Panc1 (cell line): ENCODE data around the gene LSS. TPM values are rescaled to one million over a fixed set of nuclear protein-coding genes. Genes with fewer than 3 reads are reported as not detected.

Source experiments
- ATAC-seq: fragments of 200-7000 bp; cut with Tn5 transposase; 2 replicates; pipeline ENCODE4 v1.9.1; 2020; ENCODE audit warnings: mild to moderate bottlenecking, moderate library complexity
- BruUV-seq: library from RNA; stranded (reverse); fragments of 400-500 nt; replicated peaks from 2 replicates; lab custom pipeline; 2021; lab: Mats Ljungman, UMichigan
- CTCF ChIA-PET: fragments of 300-600 bp; sonication (Branson Sonifier 250); formaldehyde crosslinking; loops from one replicate; lab custom pipeline; 2022; ENCODE audit warnings: antibody characterized with exemption; lab: Charles Lee
- POLR2A ChIA-PET: fragments of 300-600 bp; sonication (Branson Sonifier 250); formaldehyde crosslinking; loops from one replicate; lab custom pipeline; 2022; ENCODE audit warnings: antibody characterized with exemption; lab: Charles Lee
- DNase-seq: peaks from one replicate; pipeline ENCODE4 v3.0.0-alpha.2; 2010; ENCODE audit warnings: low read depth, low spot score
- H3K27ac ChIP-seq: 2 replicates; pipeline ENCODE4 v1.5.1; 2011; ENCODE audit warnings: mild to moderate bottlenecking, low read length, inconsistent platforms
- H3K27me3 ChIP-seq: fragments of 200-500 bp; sonication (Bioruptor generic); 2 replicates; pipeline ENCODE4 v1.6.0; 2014; ENCODE audit warnings: low read length, inconsistent platforms; ENCODE audit not compliant: control insufficient read depth, insufficient read depth
- H3K36me3 ChIP-seq: fragments of 200-500 bp; sonication (Bioruptor generic); 2 replicates; pipeline ENCODE4 v1.5.1; 2014; ENCODE audit warnings: inconsistent platforms, mild to moderate bottlenecking, low read length, moderate library complexity; ENCODE audit not compliant: control insufficient read depth, insufficient read depth
- H3K4me1 ChIP-seq: 2 replicates; pipeline ENCODE4 v1.5.1; 2011; ENCODE audit warnings: inconsistent platforms, mild to moderate bottlenecking, low read length, moderate library complexity; ENCODE audit not compliant: control insufficient read depth, insufficient read depth
- H3K4me3 ChIP-seq, 2 experiments: 2 replicates each; pipeline ENCODE4 v1.5.1; 2011 to 2012; ENCODE audit warnings: low read depth in 2 of 2, low read length in 2 of 2, mild to moderate bottlenecking in 2 of 2, inconsistent platforms in 1 of 2, moderate library complexity in 1 of 2
- H3K9me3 ChIP-seq: fragments of 200-500 bp; sonication (Bioruptor generic); 2 replicates; pipeline ENCODE4 v1.5.1; 2014; ENCODE audit warnings: low read depth, mild to moderate bottlenecking, inconsistent platforms, low read length, moderate library complexity; ENCODE audit not compliant: control insufficient read depth, insufficient read depth
- POLR2AphosphoS5 ChIP-seq: IDR thresholded peaks from 2 replicates; pipeline ENCODE4 v1.6.1; 2012; ENCODE audit warnings: mild to moderate bottlenecking, low read depth, low read length, moderate library complexity
- REST ChIP-seq, 2 experiments: IDR thresholded peaks; 2 replicates each; pipeline ENCODE4 v1.6.1; 2011 to 2012; ENCODE audit warnings: low read depth in 2 of 2, control low read depth in 1 of 2, low read length in 1 of 2, mild to moderate bottlenecking in 1 of 2, moderate library complexity in 1 of 2; ENCODE audit not compliant: insufficient read depth in 1 of 2
- SIN3A ChIP-seq: IDR thresholded peaks from 2 replicates; pipeline ENCODE4 v1.6.1; 2012; ENCODE audit warnings: low read depth, mild to moderate bottlenecking, low read length, moderate library complexity, borderline replicate concordance; ENCODE audit not compliant: insufficient read depth
- TCF7L2 ChIP-seq: IDR thresholded peaks from 2 replicates; pipeline ENCODE4 v1.6.1; 2011; ENCODE audit warnings: mild to moderate bottlenecking, low read depth, low read length, inconsistent platforms
- in situ Hi-C: cut with HindIII; loops from 2 replicates; pipeline ENCODE4 v1.10.0; 2016; ENCODE audit warnings: low sequenced_read_pairs, low pct_unique_long_range_greater_than_20kb
- intact Hi-C: fragments of 100-400 bp; cut with micrococcal nuclease; formaldehyde crosslinking; loops from one replicate; pipeline ENCODE4 v1.10.0; 2022; ENCODE audit not compliant: unreplicated experiment
- total RNA-seq: library from RNA; stranded (reverse); gene quantifications from one replicate; pipeline ENCODE4 v1.2.1, GENCODE V29; 2021; ENCODE audit not compliant: unreplicated experiment
- TF ChIP-seq, protein P1 (sequence below): fragments of 450-650 bp; IDR thresholded peaks from 2 replicates; pipeline ENCODE4 v1.5.1; 2017; ENCODE audit warnings: mild to moderate bottlenecking

Gene LSS
- total RNA-seq, 1 experiment from 2014 or later = 111 TPM

DNA sequence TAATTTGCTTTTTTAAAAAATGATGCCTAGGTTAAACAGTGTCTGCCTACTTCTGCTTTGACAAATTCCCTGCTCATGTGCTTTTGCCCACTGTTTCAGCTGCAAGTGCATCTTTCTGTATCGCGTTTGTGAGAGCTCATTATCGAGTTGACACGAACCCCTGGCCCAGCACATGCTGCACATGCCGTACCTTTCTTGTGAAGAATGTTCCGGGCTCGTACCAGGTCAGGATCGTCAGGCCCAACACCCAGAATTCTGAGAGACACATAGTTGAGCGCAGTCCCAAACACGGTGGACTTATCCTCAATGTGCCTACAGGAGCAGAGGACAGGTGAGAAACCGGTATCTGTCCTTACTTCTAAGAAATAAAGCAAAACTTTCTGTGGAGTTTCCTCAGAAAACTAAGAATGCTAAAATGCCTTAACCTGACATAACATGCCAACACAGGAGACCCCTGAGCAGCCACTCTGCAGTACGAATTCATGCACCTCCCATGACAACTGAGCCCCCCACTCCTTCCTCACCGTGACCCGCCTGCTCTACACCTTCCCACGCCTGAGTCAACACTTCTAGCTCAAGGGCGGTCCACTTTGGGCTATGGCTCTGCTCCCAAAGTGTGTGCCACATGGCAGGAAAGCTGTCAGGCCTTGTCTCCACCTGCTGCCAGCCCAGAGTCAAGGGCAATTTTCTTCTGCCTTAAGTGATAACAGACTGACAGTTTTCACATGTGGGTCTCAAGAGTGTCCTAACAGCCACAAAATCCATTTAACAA, 6.7 kb downstream of the LSS start:
- Histone ChIP-seq H3K27me3 (no peaks in the 10 kb centered on the region), H3K4me1 (peaks cover 7% of the 10 kb centered on the region), H3K27ac (no peak overlapping the region), H3K4me3 (no peak overlapping the region), H3K36me3 (no peaks in the 10 kb centered on the region), H3K9me3 (no peaks in the 10 kb centered on the region)
- no peak for DNase-seq
- POLR2A ChIA-PET = no interaction called here
- in situ Hi-C loops (no loop called here), intact Hi-C loops (no loop called here)
- CTCF ChIA-PET = no interaction called here
- no TSS peak for BruUV-seq
- TF ChIP-seq SIN3A (no peak), REST (IDR thresholded peaks at IDR 0.05; ENCODE audit: insufficient read depth in 1 of 2, low read depth in 2 of 2, low read length in 1 of 2) (no peak), TCF7L2 (no peak), POLR2AphosphoS5 (no peak)
- TF ChIP-seq, protein P1, sequence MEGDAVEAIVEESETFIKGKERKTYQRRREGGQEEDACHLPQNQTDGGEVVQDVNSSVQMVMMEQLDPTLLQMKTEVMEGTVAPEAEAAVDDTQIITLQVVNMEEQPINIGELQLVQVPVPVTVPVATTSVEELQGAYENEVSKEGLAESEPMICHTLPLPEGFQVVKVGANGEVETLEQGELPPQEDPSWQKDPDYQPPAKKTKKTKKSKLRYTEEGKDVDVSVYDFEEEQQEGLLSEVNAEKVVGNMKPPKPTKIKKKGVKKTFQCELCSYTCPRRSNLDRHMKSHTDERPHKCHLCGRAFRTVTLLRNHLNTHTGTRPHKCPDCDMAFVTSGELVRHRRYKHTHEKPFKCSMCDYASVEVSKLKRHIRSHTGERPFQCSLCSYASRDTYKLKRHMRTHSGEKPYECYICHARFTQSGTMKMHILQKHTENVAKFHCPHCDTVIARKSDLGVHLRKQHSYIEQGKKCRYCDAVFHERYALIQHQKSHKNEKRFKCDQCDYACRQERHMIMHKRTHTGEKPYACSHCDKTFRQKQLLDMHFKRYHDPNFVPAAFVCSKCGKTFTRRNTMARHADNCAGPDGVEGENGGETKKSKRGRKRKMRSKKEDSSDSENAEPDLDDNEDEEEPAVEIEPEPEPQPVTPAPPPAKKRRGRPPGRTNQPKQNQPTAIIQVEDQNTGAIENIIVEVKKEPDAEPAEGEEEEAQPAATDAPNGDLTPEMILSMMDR = no peak
- ATAC-seq = no peak

- no peak overlapping the region for H3K4me3 ChIP-seq
- in situ Hi-C loops (no loop called here), intact Hi-C loops (no loop called here)
- ChIA-PET CTCF (no interaction called here), POLR2A (no interaction called here)
- H3K9me3 ChIP-seq = no peaks in the 10 kb centered on the region
- no peaks in the 10 kb centered on the region for H3K27me3 ChIP-seq
- H3K36me3 ChIP-seq = no peaks in the 10 kb centered on the region
- no peaks in the 10 kb centered on the region for H3K4me1 ChIP-seq
- TF ChIP-seq SIN3A = no peak
- ATAC-seq (no peak), DNase-seq (no peak)
- H3K27ac ChIP-seq = no peak overlapping the region
- no TSS peak for BruUV-seq
Measured at GRCh38 chr21:46220847-46221246, 7.7 kb downstream of the LSS start.

GRCh38 chr21:46220275-46220810, 8.2 kb downstream of the LSS start:
- TF ChIP-seq, protein P1 = no peak
- TF ChIP-seq POLR2AphosphoS5 (no peak), SIN3A (no peak), REST (IDR thresholded peaks at IDR 0.05; ENCODE audit: insufficient read depth in 1 of 2, low read depth in 2 of 2, low read length in 1 of 2) (no peak), TCF7L2 (no peak)
- Histone ChIP-seq H3K36me3 (no peaks in the 10 kb centered on the region), H3K27me3 (no peaks in the 10 kb centered on the region)

More at GRCh38 chr21:46220275-46220810, 8.2 kb downstream of the LSS start:
- in situ Hi-C loops = no loop called here
- intact Hi-C loops = no loop called here
- H3K4me3 ChIP-seq = no peak overlapping the region
- no peaks in the 10 kb centered on the region for H3K9me3 ChIP-seq
- H3K27ac ChIP-seq = no peak overlapping the region
- no TSS peak for BruUV-seq
- CTCF ChIA-PET = no interaction called here
- H3K4me1 ChIP-seq = no peaks in the 10 kb centered on the region
- DNase-seq = no peak
- POLR2A ChIA-PET = no interaction called here
- no peak for ATAC-seq
